GM04503 (cell line): Measurements from ENCODE around the gene MMP24.

Source experiments
- DNase-seq: peaks from one replicate; pipeline ENCODE4 v3.0.0-alpha.2; 2012; ENCODE audit warnings: low read depth

MMP24 gene

DNA sequence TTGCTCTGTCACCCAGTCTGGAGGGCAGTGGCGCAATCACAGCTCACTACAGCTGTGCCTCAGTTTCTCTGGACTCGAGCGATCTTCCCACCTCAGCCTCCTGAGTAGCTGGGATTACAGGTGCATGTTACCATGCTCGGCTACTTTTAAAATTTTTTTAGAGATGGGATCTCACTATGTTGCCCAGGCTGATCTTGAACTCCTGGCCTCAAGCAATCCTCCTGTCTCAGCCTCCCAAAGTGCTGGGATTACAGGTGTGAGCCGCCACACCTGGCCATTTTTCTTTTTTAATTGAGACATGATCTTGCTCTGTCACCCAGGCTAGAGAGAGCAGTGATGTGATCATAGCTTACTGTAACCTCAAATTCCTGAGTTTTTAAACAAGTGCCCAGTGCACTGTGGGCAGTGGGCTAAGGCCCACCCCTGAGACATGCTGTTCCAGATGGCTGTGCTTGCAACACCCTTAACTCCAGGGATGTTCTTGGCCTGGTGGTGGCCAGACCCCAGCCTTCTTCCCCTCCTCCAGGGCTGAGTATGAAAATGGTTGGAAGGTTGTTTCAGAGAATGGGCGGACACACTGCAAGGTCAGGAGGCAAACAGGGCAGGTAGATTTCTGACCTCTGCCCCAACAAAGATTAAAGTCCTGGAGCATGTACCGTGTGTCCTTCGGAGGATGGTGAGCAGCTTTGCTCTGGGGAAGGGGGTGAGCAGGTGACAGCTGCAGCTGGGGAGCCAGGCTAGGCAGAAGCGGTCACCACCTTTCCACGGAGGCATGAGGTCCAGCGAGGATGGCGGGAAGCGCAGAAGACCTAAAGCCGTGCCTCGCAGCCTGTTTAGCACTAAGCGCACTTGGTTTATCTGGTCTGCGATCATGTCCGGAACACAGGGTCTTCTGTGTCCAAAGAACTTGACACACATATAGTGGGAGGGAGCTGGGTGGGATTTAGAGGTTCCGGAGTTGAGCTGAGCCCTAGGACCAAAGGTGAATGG, 67.1 kb downstream of the MMP24 start:
- DNase-seq, result no peak

DNA sequence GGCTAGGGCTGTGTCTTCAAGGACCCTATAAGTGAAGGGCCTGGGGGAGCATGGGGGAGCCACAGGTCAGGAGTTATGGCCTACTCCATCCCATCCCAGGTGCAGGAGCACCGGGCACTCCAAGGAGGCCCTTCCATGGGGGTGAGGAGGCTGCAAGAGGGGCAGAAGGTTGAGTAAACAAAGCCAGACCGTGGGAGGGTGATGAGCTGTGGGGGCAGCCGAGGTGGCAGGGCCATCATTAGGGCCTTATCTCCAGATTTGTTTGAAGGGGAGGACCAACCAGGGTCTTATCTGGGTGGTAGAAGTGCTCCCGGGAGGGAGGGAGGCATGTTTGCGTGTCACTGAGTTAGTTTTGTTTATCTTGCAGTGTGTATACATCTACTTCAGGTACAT, 67.8 kb downstream of the MMP24 start:
- DNase-seq, result no peak

- DNase-seq, result no peak
Observed at GRCh38 chr20:35295058-35295457, 68.6 kb downstream of the MMP24 start.

DNA sequence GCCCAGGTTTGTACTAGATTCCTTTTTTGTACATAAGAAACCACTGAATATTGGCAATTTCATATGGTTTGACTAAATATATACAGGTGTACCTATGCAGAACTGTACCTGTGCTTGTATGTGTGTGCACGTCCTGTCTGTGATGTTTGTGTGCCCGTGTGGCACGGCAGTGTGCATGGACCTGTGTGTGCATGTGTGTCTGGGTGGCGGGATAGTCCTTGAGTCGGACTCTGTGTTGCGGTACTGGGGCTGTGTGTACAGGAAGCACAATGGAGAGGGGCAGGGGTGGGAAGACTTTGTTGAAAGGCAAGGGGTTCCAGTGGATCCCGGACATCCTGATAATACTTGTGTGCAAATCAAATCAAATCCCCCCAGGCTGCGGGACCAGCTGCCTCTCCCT, 69.2 kb downstream of the MMP24 start:
- no peak for DNase-seq

- DNase-seq, result no peak
Observed at GRCh38 chr20:35296101-35296554, 69.6 kb downstream of the MMP24 start.

- no peak for DNase-seq
Observed at GRCh38 chr20:35297155-35297554, 70.7 kb downstream of the MMP24 start.

- no peak for DNase-seq
Observed at GRCh38 chr20:35297740-35298139, 71.2 kb downstream of the MMP24 start.

GRCh38 chr20:35298264-35298663, 71.8 kb downstream of the MMP24 start:
- DNase-seq, result no peak

GRCh38 chr20:35299780-35300179, 73.3 kb downstream of the MMP24 start:
- DNase-seq, result no peak

GRCh38 chr20:35300469-35301262, 74.2 kb downstream of the MMP24 start:
- no peak for DNase-seq

DNA sequence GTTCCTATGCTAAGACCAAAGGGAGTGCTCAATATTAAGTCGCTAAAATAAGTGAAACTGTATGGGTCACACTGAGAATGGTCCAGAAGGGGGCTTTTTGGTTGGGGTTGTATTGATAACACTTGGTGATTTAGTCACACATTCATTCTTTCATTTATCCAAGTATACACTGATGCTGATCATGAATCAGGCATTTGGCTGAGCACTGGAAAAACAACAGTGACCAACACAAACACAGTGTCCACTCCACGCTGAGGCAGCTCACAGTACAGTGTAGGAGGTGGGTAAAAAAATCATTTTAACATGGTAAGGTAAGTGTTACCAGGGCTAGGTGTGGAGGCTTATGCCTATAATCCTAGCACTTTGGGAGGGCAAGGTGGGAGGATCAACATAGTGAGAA, 74.9 kb downstream of the MMP24 start:
- DNase-seq, result no peak

DNA sequence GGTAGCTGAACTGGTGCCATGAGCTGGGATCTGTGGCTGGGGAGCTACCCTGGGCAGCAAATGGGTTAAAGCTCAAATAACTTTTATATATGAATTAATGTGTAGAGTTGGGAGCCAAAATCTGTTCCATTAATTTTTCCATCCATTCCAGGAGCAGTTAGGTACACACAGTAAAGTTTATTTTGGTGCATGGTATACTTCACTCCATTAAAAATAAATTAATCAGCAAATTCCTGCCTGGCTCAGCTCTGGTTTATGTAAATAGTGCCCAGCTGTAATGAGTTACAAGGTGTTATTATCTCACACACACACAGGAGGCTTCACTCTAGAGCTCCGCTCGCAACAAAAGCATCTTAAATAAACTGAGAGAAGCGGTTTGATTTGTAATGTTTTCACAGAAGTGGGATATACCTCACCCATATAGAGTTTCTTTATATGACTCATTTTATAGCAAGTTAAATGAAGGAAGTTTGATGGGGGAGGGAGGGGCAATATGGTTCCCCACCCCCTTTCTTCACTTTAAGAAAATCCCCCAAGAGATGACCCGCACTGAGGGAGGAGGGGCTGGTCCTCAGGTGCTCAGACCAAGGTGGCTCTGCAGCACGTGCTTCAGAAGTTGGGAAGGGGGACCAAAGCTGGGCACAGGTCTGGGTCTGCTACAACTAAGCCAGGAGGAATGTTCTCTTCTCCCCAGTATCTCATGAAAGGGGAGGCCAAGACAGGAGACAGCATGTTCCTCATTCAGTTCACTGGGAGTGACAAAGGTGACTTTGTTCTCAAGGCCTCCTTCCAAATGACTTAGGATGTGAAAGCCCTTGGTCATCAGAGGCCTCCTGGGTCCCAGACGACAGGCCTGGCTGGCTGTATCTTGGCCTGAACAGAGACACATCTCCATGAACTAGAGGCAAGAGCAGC, 76.2 kb downstream of the MMP24 start:
- no peak for DNase-seq

DNA sequence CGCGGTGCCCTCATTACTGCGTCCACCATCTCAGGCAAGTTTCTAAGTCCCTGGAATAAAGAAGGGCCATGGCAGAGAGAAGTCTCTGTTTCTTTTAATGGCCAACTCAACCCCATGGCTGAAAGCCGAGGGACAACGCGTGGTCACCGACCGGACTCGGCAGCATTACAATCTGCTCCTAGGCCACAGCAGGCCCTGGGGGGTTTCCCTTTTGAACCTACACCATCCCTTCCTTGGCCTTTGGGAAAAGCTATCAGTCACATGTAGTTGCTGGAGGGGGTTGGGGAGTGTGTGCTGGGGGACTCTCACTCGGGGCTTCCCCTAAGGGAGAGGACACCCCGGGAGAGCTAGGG, 76.9 kb downstream of the MMP24 start:
- no peak for DNase-seq

DNA sequence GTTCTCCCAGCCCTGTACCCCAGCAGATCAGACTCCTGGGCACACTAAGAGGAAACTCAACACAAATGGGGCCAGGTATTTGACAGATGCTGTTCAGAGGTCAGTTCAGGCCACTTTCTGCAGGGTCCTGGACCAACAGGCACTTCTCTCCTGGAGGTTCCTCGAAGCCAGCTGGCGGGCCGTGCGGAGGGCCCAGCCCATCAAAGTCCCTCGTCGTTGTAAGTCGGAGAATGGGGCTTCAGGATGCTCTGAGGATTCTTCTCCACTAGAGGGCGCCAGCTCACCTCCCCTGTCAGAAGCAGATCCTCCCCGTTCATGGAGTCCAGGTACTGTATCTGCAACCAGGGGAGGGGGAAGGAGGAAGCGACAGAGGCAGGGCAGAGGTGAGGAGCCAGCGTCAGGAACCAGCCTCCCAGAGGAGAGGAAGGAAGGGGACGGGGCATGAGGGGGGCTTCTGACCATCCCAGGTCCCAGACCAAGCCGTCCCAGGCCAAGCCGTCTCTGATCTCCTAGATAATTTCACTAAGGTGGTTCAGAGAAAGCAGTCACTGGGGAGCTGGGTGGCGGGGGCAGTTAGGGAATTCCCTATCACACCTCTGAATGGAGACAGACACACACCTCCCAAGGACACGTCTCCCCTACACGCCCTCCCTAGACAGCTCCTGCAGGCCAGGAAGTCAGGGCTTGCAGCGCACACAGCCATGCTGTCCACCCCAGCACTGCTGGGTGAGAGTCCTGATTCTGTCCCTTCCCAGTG, 77.4 kb downstream of the MMP24 start:
- DNase-seq, result peak; percentile 52

DNA sequence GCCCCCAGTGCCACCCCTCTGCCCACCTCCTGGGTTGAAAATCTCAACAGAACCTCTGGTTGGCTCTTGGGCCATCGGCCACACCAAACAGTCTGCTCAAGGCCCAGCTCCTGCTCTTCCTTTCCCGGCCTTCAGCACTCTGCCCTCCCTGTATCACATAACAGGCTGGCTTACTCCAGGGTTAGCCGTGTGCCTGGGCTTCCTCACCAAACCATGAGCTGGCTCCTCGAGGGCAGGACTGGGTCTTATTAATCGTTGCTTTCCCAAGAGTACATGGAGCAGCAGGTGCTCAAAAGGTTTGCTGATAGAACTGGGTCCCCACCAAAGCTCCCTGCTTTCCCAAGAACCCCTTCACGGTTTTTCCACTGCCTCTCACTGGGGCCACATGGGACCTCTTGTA, 78.5 kb downstream of the MMP24 start:
- DNase-seq, result no peak

DNA sequence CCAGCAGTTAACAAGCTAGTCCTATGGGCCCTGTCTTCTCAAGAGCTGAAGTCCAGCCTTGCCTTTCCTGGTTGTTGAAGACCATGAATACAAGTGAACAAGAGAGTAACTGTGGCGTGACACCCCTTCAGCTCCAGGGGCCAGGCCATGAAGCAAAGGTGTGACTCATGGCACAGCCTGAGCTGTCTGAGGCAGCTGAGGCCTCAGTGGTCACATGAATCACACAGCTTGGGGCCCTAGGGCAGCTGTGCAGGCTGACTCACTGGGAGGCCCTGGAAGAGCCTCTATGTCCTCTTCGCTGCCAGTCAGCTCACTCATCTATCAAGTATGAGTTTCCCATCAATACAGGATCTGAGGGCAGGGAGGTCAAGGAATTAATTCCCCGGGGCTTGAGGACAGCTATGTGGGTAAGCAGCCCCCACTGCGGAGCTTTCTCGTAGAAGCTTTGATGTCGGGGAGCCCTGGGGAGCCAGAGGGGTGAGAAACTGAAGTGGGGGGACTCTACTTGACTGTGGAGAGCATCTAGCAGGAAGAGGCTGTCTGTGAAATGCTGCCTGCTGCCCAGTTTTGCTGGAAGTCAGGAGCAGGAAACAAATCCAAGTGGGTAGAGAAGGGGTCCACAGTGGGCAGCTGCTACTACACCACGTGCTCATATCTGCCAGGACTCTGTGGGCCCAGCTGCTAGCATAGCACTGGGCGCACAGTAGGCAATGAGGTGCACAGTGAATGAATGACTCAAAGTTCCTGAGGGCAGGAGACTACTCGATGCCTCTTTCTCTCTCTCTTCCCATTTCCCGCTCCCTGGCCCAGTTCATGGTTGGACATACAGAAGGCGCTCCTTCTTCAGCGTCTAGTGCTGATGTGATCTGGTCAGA, 79.4 kb downstream of the MMP24 start:
- DNase-seq, result peak; percentile 99

DNA sequence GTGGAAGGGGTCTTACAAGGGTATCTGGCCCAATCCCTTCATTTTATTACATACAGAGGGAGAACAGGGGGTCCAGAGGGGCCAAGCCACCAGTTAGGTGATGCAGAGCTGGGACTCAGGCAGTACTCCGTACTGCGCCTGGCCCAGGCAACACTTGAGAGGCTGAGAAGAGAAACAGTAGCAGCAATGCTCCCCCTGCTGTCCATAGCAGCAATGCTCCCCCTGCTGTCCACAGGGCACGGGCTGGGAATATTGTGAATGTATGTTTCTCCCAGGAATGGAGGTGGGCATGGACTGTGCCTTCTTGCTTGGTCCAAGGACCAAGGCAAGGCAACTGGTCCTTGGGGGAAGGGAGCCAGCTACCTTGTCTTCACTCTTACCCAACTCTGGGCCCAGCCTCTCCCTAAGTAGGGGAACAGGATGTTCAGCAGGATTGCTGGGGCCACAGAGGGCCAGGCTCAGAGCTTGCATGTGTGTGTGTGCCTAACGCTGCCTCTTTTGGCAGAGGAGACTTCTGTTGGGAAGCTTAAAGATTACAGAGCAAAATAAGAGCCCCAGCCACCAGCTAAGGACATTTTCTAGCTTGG, 80.5 kb downstream of the MMP24 start:
- no peak for DNase-seq

DNA sequence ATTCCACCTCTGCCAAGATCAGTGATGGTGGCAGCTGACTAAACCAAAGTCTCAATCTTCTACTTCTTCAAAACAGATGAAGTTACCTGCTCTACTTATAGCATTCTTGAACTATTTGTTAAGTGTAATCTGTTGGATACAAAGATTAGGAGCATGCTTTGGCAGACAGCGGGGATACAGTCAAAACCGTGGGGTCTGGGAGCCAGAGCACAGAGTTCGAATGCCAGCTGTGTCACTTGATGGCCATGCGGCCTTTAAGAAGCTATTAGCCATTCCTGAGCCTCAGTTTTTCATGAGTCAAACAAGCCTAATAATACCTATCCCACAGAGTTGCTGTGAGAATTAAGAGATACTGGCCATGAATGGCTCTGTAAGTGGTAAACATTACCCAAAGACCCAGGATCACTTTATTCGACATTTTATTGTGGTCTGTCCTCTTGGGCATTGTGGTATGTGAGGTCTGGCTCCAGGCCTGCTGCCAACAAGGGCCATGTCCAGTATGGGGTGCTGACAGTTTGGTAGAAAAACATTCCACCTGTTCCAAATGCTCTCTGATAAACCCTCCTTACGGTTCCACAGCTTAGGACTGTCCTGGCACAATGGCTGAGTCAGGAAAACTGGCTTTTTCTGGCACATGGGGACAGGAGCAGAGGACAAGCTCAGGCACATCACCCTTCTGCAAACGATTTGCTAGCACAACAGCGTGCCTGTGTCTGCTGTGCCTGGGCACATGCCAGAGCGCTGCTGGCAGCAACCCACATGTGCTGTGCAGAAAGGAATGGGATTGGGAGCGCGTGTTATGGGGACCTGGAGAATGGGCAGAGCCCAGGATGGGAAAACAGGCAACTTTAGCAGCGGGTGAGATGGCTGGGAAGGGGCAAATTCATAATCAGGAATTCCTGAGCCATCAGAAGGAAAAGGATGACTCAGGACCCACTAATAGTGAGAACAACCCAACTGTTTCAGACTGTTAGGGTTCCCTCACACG, 81.5 kb downstream of the MMP24 start:
- DNase-seq, result peak; percentile 96

GRCh38 chr20:35311409-35311808, 84.9 kb downstream of the MMP24 start:
- no peak for DNase-seq
